MM.1S (cell line): ENCODE data around the gene ATP5F1D.
A peak's percentile ranks its signal among the peaks of the same experiment; 100 is the strongest.

ENCODE experiments used
- DNase-seq: peaks from one replicate; pipeline ENCODE4 v3.0.0-alpha.2; 2015
- H2AFZ ChIP-seq: fragments of 300-600 bp; sonication (generic); 2 replicates; pipeline ENCODE4 v1.6.0; 2016; ENCODE audit warnings: antibody characterized with exemption, low read length
- H3F3A ChIP-seq: fragments of 300-600 bp; sonication (generic); 2 replicates; pipeline ENCODE4 v1.6.1; 2016; ENCODE audit warnings: mild to moderate bottlenecking, antibody characterized with exemption, low read length, moderate library complexity, mixed read lengths; ENCODE audit not compliant: insufficient read depth
- H3K27ac ChIP-seq: fragments of 300-600 bp; sonication (generic); 2 replicates; pipeline ENCODE4 v1.5.1; 2016; ENCODE audit warnings: mild to moderate bottlenecking, low read length
- H3K27me3 ChIP-seq: fragments of 300-600 bp; sonication (generic); replicated peaks from 2 replicates; pipeline ENCODE4 v1.6.0; 2016; ENCODE audit warnings: low read length; ENCODE audit not compliant: insufficient read depth
- H3K36me3 ChIP-seq: fragments of 300-600 bp; sonication (generic); replicated peaks from 2 replicates; pipeline ENCODE4 v1.6.1; 2016; ENCODE audit warnings: mild to moderate bottlenecking, low read length, mixed read lengths; ENCODE audit not compliant: insufficient read depth
- H3K4me1 ChIP-seq: fragments of 300-600 bp; sonication (generic); 2 replicates; pipeline ENCODE4 v1.6.1; 2016; ENCODE audit warnings: low read length, mixed read lengths
- H3K4me2 ChIP-seq: fragments of 300-600 bp; sonication (generic); 2 replicates; pipeline ENCODE4 v1.6.0; 2016; ENCODE audit warnings: low read depth, low read length
- H3K4me3 ChIP-seq: fragments of 300-600 bp; sonication (generic); 2 replicates; pipeline ENCODE4 v1.5.1; 2016; ENCODE audit warnings: low read length, mixed read lengths
- H3K79me2 ChIP-seq: fragments of 300-600 bp; sonication (generic); 2 replicates; pipeline ENCODE4 v1.6.1; 2016; ENCODE audit warnings: mixed run types, low read length, mixed read lengths
- H3K9ac ChIP-seq: fragments of 300-600 bp; sonication (generic); 2 replicates; pipeline ENCODE4 v1.6.1; 2016; ENCODE audit warnings: low read length, mixed read lengths
- H3K9me2 ChIP-seq: fragments of 300-600 bp; sonication (generic); replicated peaks from 2 replicates; pipeline ENCODE4 v1.6.1; 2016; ENCODE audit warnings: mild to moderate bottlenecking, low read length, mixed read lengths; ENCODE audit not compliant: insufficient read depth
- H3K9me3 ChIP-seq: fragments of 300-600 bp; sonication (generic); replicated peaks from 2 replicates; pipeline ENCODE4 v1.6.1; 2016; ENCODE audit warnings: mild to moderate bottlenecking, low read length, mixed read lengths; ENCODE audit not compliant: insufficient read depth
- H4K20me1 ChIP-seq: fragments of 300-600 bp; sonication (generic); 2 replicates; pipeline ENCODE4 v1.6.1; 2016; ENCODE audit warnings: mild to moderate bottlenecking, low read length, moderate library complexity, mixed read lengths; ENCODE audit not compliant: insufficient read depth
- CTCF ChIP-seq: fragments of 300-600 bp; sonication (generic); IDR thresholded peaks from 2 replicates; pipeline ENCODE4 v1.5.1; 2016; ENCODE audit warnings: antibody characterized with exemption, low read length, mixed read lengths
- EZH2 ChIP-seq: fragments of 300-600 bp; sonication (generic); optimal IDR thresholded peaks from 2 replicates; pipeline ENCODE3; 2017; ENCODE audit warnings: low read depth, mild to moderate bottlenecking, antibody characterized with exemption, low read length, mixed read lengths
- EZH2phosphoT487 ChIP-seq: fragments of 300-600 bp; sonication (generic); IDR thresholded peaks from 2 replicates; pipeline ENCODE4 v1.6.1; 2018; ENCODE audit warnings: antibody characterized with exemption, low read length

Gene ATP5F1D

GRCh38 chr19:1291761-1292418 lies 50.3 kb downstream of the ATP5F1D start:
- H3K9me3 ChIP-seq = no peaks in the 10 kb centered on the region
- no peaks in the 10 kb centered on the region for H3K79me2 ChIP-seq
- H4K20me1 ChIP-seq = no peaks in the 10 kb centered on the region
- no peak overlapping the region for H3K27ac ChIP-seq
- no peak overlapping the region for H3K9ac ChIP-seq
- no peak overlapping the region for H3K4me3 ChIP-seq
- no peaks in the 10 kb centered on the region for H3K36me3 ChIP-seq
- H2AFZ ChIP-seq = no peak overlapping the region
- H3K9me2 ChIP-seq = no peaks in the 10 kb centered on the region
- no peaks in the 10 kb centered on the region for H3K4me1 ChIP-seq
- no peaks in the 10 kb centered on the region for H3F3A ChIP-seq
- peak overlapping the region; percentile 10; the same call in 1 of the 2 replicates for H3K4me2 ChIP-seq
- DNase-seq = no peak
- H3K27me3 ChIP-seq = peaks cover 98% of the 10 kb centered on the region
- 0 out of 2 replicates have a peak, but pooled peaks have one; percentile 79 for TF ChIP-seq EZH2phosphoT487
- TF ChIP-seq CTCF = no peak
- TF ChIP-seq EZH2 = peak; percentile 81

- no peak overlapping the region for H3K9ac ChIP-seq
- DNase-seq = no peak
Measured at GRCh38 chr19:1292419-1293151, 51.0 kb downstream of the ATP5F1D start.

GRCh38 chr19:1293782-1294604 lies 52.4 kb downstream of the ATP5F1D start:
- H3K9me2 ChIP-seq = no peaks in the 10 kb centered on the region
- H4K20me1 ChIP-seq = no peaks in the 10 kb centered on the region
- no peak for DNase-seq
- TF ChIP-seq EZH2 = no peak
- TF ChIP-seq CTCF = no peak
- no peak for TF ChIP-seq EZH2phosphoT487
- H3K4me3 ChIP-seq = no peak overlapping the region
- H3F3A ChIP-seq = no peaks in the 10 kb centered on the region
- no peaks in the 10 kb centered on the region for H3K36me3 ChIP-seq
- no peaks in the 10 kb centered on the region for H3K4me1 ChIP-seq
- no peaks in the 10 kb centered on the region for H3K9me3 ChIP-seq
- no peak overlapping the region for H3K4me2 ChIP-seq
- H3K79me2 ChIP-seq = no peaks in the 10 kb centered on the region
- H3K9ac ChIP-seq = no peak overlapping the region
- no peak overlapping the region for H2AFZ ChIP-seq
- H3K27me3 ChIP-seq = peaks cover 98% of the 10 kb centered on the region
- no peak overlapping the region for H3K27ac ChIP-seq

More at GRCh38 chr19:1292419-1293151, 51.0 kb downstream of the ATP5F1D start:
- Histone ChIP-seq H3K27me3 (peaks cover 98% of the 10 kb centered on the region), H3K4me1 (no peaks in the 10 kb centered on the region), H3K36me3 (no peaks in the 10 kb centered on the region), H3K4me2 (0 out of 2 replicates have a peak overlapping the region, but pooled peaks have one; percentile 10), H3K9me2 (no peaks in the 10 kb centered on the region), H3K79me2 (no peaks in the 10 kb centered on the region), H2AFZ (no peak overlapping the region), H3K9me3 (no peaks in the 10 kb centered on the region), H3K27ac (no peak overlapping the region), H3F3A (no peaks in the 10 kb centered on the region), H3K4me3 (no peak overlapping the region), H4K20me1 (no peaks in the 10 kb centered on the region)
- TF ChIP-seq EZH2phosphoT487 = 0 out of 2 replicates have a peak, but pooled peaks have one; percentile 44
- no peak for TF ChIP-seq EZH2
- TF ChIP-seq CTCF = no peak
